Breast epithelium (tissue), 4 donors: ENCODE results near the gene RCE1. TPM values are rescaled to one million over a fixed set of nuclear protein-coding genes. Genes with fewer than 3 reads are reported as not detected.
"Not testable (repeated sequence)": the region's sequence is repeated elsewhere in the genome, so short reads cannot be mapped to it uniquely, and the experiment has no call there.

Experiments
- DNase-seq, 2 donors: peaks; one replicate each; pipeline ENCODE4 v3.0.0-alpha.2; 2019; ENCODE audit warnings: low spot score in 2 of 2
- H3K27ac ChIP-seq, 2 donors: fragments of 200-600 bp; sonication (generic) in 1 of 2; one replicate each; pipeline ENCODE4 v1.5.1; 2016 to 2019; ENCODE audit warnings: mild to moderate bottlenecking in 1 of 2
- H3K27me3 ChIP-seq, 2 donors: fragments of 200-600 bp; sonication (generic) in 1 of 2; one replicate each; pipeline versions ENCODE4 v1.5.1 to v1.6.0; 2017 to 2019; ENCODE audit warnings: control low read depth in 1 of 2, mild to moderate bottlenecking in 1 of 2
- H3K36me3 ChIP-seq: fragments of 200-600 bp; one replicate; pipeline ENCODE4 v1.5.1; 2019
- H3K4me1 ChIP-seq, 2 donors: fragments of 200-600 bp; sonication (generic); one replicate each; pipeline ENCODE4 v1.5.1; 2016 to 2019; ENCODE audit warnings: control low read depth in 1 of 2
- H3K4me3 ChIP-seq, 3 donors: fragments of 200-600 bp; sonication (generic); 1 replicate in 2 of 3; 2 replicates in 1 of 3; pipeline ENCODE4 v1.5.1; 2016 to 2019; ENCODE audit warnings: mild to moderate bottlenecking in 3 of 3, moderate library complexity in 2 of 3
- H3K9me3 ChIP-seq, 2 donors: fragments of 200-600 bp; sonication (generic) in 1 of 2; one replicate each; pipeline ENCODE4 v1.5.1; 2016 to 2019; ENCODE audit warnings: control low read depth in 1 of 2
- CTCF ChIP-seq, 3 donors: fragments of 450-650 bp; IDR thresholded peaks; one replicate each; pipeline ENCODE4 v1.5.1; 2016 to 2017; ENCODE audit warnings: antibody characterized with exemption in 3 of 3, mild to moderate bottlenecking in 3 of 3, moderate library complexity in 3 of 3
- POLR2A ChIP-seq: fragments of 450-650 bp; IDR thresholded peaks from one replicate; pipeline ENCODE4 v1.6.1; 2016; ENCODE audit warnings: antibody characterized with exemption, mild to moderate bottlenecking, moderate library complexity
- POLR2AphosphoS5 ChIP-seq, 3 donors: sonication (generic); formaldehyde crosslinking; IDR thresholded peaks; one replicate each; pipeline ENCODE4 v1.6.1; 2017; ENCODE audit warnings: antibody characterized with exemption in 3 of 3
- intact Hi-C: fragments of 100-400 bp; cut with DNase I; formaldehyde crosslinking; loops from one replicate; pipeline ENCODE4 v1.15.1; 2023; ENCODE audit warnings: low total_unique reads
- total RNA-seq, 3 donors: library from RNA; depleted of rRNA; stranded (reverse); fragments of >200 nt; gene quantifications; one replicate each; pipeline ENCODE4 v1.1.0, GENCODE V29; 2016

RCE1 gene
- total RNA-seq, 3 donors from 2014 or later = 10.7 to 23.9 (median 21.5) TPM

- H3K9me3 ChIP-seq = no peaks in the 10 kb centered on the region
- no peak overlapping the region for H3K4me3 ChIP-seq
- intact Hi-C loops = no loop called here
- H3K27me3 ChIP-seq = no peaks in the 10 kb centered on the region
- H3K36me3 ChIP-seq = no peaks in the 10 kb centered on the region
- no peak overlapping the region for H3K27ac ChIP-seq
- no peaks in the 10 kb centered on the region for H3K4me1 ChIP-seq
- DNase-seq = no peak
- no peak for TF ChIP-seq POLR2AphosphoS5 (IDR thresholded peaks at IDR 0.05)
- TF ChIP-seq CTCF (IDR thresholded peaks at IDR 0.05) = no peak
- no peak for TF ChIP-seq POLR2A
Observed at GRCh38 chr11:66820901-66821300, 22.3 kb upstream of the RCE1 start.

- no peak for DNase-seq
- Histone ChIP-seq H3K27ac (no peak overlapping the region), H3K4me1 (no peaks in the 10 kb centered on the region), H3K27me3 (no peaks in the 10 kb centered on the region), H3K36me3 (no peaks in the 10 kb centered on the region), H3K4me3 (no peak overlapping the region), H3K9me3 (no peaks in the 10 kb centered on the region)
- TF ChIP-seq CTCF (IDR thresholded peaks at IDR 0.05) (no peak), POLR2AphosphoS5 (IDR thresholded peaks at IDR 0.05) (no peak), POLR2A (no peak)
- intact Hi-C loops = no loop called here
Observed at GRCh38 chr11:66823700-66824099, 19.5 kb upstream of the RCE1 start.

- H3K4me1 ChIP-seq, H3K9me3 ChIP-seq, H3K27me3 ChIP-seq, intact Hi-C loops, H3K27ac ChIP-seq, H3K36me3 ChIP-seq, H3K4me3 ChIP-seq, DNase-seq: not testable (repeated sequence)
Observed at GRCh38 chr11:66824573-66824972, 18.7 kb upstream of the RCE1 start.

GRCh38 chr11:66834539-66834845 is 8.7 kb upstream of the RCE1 start:
- Histone ChIP-seq H3K4me3 (no peak overlapping the region), H3K4me1 (no peaks in the 10 kb centered on the region), H3K36me3 (no peaks in the 10 kb centered on the region), H3K27ac (no peak overlapping the region), H3K9me3 (no peaks in the 10 kb centered on the region), H3K27me3 (no peaks in the 10 kb centered on the region)
- TF ChIP-seq POLR2A (no peak), POLR2AphosphoS5 (IDR thresholded peaks at IDR 0.05) (no peak), CTCF (IDR thresholded peaks at IDR 0.05) (no peak)
- intact Hi-C loops = no loop called here
- no peak for DNase-seq

- no peak for DNase-seq
- Histone ChIP-seq H3K4me1 (no peaks in the 10 kb centered on the region), H3K27ac (no peak overlapping the region), H3K9me3 (no peaks in the 10 kb centered on the region), H3K4me3 (no peak overlapping the region), H3K27me3 (no peaks in the 10 kb centered on the region), H3K36me3 (no peaks in the 10 kb centered on the region)
- no peak for TF ChIP-seq CTCF (IDR thresholded peaks at IDR 0.05)
- TF ChIP-seq POLR2AphosphoS5 (IDR thresholded peaks at IDR 0.05) = no peak
- no peak for TF ChIP-seq POLR2A
- intact Hi-C loops = no loop called here
Observed at GRCh38 chr11:66834943-66835342, 8.3 kb upstream of the RCE1 start.

- H3K36me3 ChIP-seq = no peaks in the 10 kb centered on the region
- H3K4me1 ChIP-seq = no peaks in the 10 kb centered on the region
- intact Hi-C loops = no loop called here
Observed at GRCh38 chr11:66835768-66836405, 7.4 kb upstream of the RCE1 start.

More at GRCh38 chr11:66835768-66836405, 7.4 kb upstream of the RCE1 start:
- TF ChIP-seq POLR2A (no peak), CTCF (IDR thresholded peaks at IDR 0.05) (no peak), POLR2AphosphoS5 (IDR thresholded peaks at IDR 0.05) (no peak)
- Histone ChIP-seq H3K27ac (no peak overlapping the region), H3K27me3 (no peaks in the 10 kb centered on the region), H3K4me3 (no peak overlapping the region), H3K9me3 (no peaks in the 10 kb centered on the region)
- no peak for DNase-seq
